ENCODE data around the gene CYBRD1. TPM values are rescaled to one million over a fixed set of nuclear protein-coding genes. Genes with fewer than 3 reads are reported as not detected.
A peak's percentile ranks its signal among the peaks of the same experiment; 100 is the strongest.

Gene CYBRD1
- total RNA-seq, 4 donors from 2014 or later = 42.3 to 49.0 (median 43.4) TPM

GRCh38 chr2:171513719-171514160 is 8.5 kb upstream of the CYBRD1 start:
- Histone ChIP-seq H3K36me3 (no peaks in the 10 kb centered on the region), H3K27me3 (no peaks in the 10 kb centered on the region), H3K4me3 (no peak overlapping the region), H3K27ac (no peak overlapping the region), H3K9me3 (no peaks in the 10 kb centered on the region), H3K4me1 (no peaks in the 10 kb centered on the region)
- in situ Hi-C loops (cut with MboI; ENCODE audit: low sequenced_read_pairs in 4 of 4) (no loop called here), intact Hi-C loops (cut with DNase I; ENCODE audit: low total_unique reads) (no loop called here)
- ATAC-seq (no peak), DNase-seq (no peak)
- TF ChIP-seq, protein P1, sequence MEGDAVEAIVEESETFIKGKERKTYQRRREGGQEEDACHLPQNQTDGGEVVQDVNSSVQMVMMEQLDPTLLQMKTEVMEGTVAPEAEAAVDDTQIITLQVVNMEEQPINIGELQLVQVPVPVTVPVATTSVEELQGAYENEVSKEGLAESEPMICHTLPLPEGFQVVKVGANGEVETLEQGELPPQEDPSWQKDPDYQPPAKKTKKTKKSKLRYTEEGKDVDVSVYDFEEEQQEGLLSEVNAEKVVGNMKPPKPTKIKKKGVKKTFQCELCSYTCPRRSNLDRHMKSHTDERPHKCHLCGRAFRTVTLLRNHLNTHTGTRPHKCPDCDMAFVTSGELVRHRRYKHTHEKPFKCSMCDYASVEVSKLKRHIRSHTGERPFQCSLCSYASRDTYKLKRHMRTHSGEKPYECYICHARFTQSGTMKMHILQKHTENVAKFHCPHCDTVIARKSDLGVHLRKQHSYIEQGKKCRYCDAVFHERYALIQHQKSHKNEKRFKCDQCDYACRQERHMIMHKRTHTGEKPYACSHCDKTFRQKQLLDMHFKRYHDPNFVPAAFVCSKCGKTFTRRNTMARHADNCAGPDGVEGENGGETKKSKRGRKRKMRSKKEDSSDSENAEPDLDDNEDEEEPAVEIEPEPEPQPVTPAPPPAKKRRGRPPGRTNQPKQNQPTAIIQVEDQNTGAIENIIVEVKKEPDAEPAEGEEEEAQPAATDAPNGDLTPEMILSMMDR (IDR thresholded peaks at IDR 0.05 in 4 of 5, conservative IDR thresholded peaks at IDR 0.05 in 1 of 5) = no peak
- no peak for TF ChIP-seq POLR2A (IDR thresholded peaks at IDR 0.05)

- DNase-seq (no peak), ATAC-seq (no peak)
- Histone ChIP-seq H3K27ac (no peak overlapping the region), H3K9me3 (no peaks in the 10 kb centered on the region), H3K27me3 (peaks cover 0 to 4% (median 0%) of the 10 kb centered on the region in 3 donors), H3K36me3 (no peaks in the 10 kb centered on the region), H3K4me3 (no peak overlapping the region), H3K4me1 (no peaks in the 10 kb centered on the region)
- intact Hi-C loops (cut with DNase I; ENCODE audit: low total_unique reads) (no loop called here), in situ Hi-C loops (cut with MboI; ENCODE audit: low sequenced_read_pairs in 4 of 4) (no loop called here)
- TF ChIP-seq, protein P1 (IDR thresholded peaks at IDR 0.05 in 4 of 5, conservative IDR thresholded peaks at IDR 0.05 in 1 of 5) = no peak
These were observed 7.2 kb upstream of the CYBRD1 start for GRCh38 chr2:171514908-171515582.

DNA sequence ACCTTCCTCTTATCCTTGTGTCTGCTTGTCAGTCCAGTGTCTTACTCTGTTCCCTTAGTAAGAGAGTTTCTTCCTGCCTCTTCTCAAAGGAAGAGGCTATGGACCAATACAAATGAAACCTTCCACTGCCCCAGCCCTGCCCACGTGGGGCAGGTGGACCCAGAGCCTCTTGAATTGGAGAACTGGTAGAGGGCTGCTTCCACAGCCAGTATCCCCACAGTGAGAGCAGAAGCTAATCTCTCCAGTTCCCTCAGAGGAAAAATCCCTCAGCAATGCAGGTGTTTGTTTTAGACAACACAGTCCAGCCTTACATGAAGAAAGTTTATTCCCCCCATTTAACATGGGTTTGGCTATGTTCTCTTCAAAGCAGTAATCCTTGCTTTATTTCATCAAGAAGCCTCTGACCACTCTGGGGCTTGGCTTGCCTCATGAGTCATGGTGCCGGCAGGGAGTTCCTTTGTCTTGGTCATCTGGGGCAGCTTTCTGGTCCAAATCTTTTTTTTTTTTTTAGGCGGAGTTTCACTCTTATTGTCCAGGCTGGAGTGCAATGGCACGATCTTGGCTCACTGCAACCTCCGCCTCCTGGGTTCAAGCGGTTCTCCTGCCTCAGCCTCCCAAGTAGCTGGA is 6.5 kb upstream of the CYBRD1 start:
- Histone ChIP-seq H3K36me3 (no peaks in the 10 kb centered on the region), H3K27me3 (peaks cover 0 to 4% (median 0%) of the 10 kb centered on the region in 3 donors), H3K9me3 (no peaks in the 10 kb centered on the region), H3K4me1 (no peaks in the 10 kb centered on the region), H3K27ac (no peak overlapping the region), H3K4me3 (no peak overlapping the region)
- TF ChIP-seq POLR2A (IDR thresholded peaks at IDR 0.05) = no peak
- TF ChIP-seq, protein P1 (IDR thresholded peaks at IDR 0.05 in 4 of 5, conservative IDR thresholded peaks at IDR 0.05 in 1 of 5) = no peak
- in situ Hi-C loops (cut with MboI; ENCODE audit: low sequenced_read_pairs in 4 of 4) = no loop called here
- ATAC-seq (no peak), DNase-seq (peak in 1 of 2 donors; percentile 27)
- intact Hi-C loops (cut with DNase I; ENCODE audit: low total_unique reads) = no loop called here

- H3K36me3 ChIP-seq = no peaks in the 10 kb centered on the region
- peaks cover 0 to 4% (median 2%) of the 10 kb centered on the region in 3 donors for H3K27me3 ChIP-seq
- ATAC-seq = peak in 1 of 2 donors; percentile 39
- no peaks in the 10 kb centered on the region for H3K9me3 ChIP-seq
- H3K27ac ChIP-seq = no peak overlapping the region
- peaks cover 0 to 3% of the 10 kb centered on the region in 2 donors for H3K4me1 ChIP-seq
- DNase-seq = peak in 1 of 2 donors; percentile 37
- in situ Hi-C loops (cut with MboI; ENCODE audit: low sequenced_read_pairs in 4 of 4) (no loop called here), intact Hi-C loops (cut with DNase I; ENCODE audit: low total_unique reads) (no loop called here)
- no peak overlapping the region for H3K4me3 ChIP-seq
- no peak for TF ChIP-seq POLR2A (IDR thresholded peaks at IDR 0.05)
- TF ChIP-seq, protein P1 (IDR thresholded peaks at IDR 0.05 in 4 of 5, conservative IDR thresholded peaks at IDR 0.05 in 1 of 5) = no peak
These were observed 5.5 kb upstream of the CYBRD1 start for GRCh38 chr2:171516793-171517192.

Measured in gastrocnemius medialis (tissue), 4 donors.